Karpas-422 (cell line): ENCODE results near the gene MRPL53. TPM values are rescaled to one million over a fixed set of nuclear protein-coding genes. Genes with fewer than 3 reads are reported as not detected.

Source experiments
- DNase-seq: peaks from one replicate; pipeline ENCODE4 v3.0.0-alpha.2; 2015
- H2AFZ ChIP-seq: fragments of 200-600 bp; sonication (generic); 2 replicates; pipeline ENCODE4 v1.6.1; 2014; ENCODE audit warnings: antibody characterized with exemption, low read length, mixed read lengths
- H3K27ac ChIP-seq: fragments of 200-600 bp; sonication (generic); 2 replicates; pipeline ENCODE4 v1.5.1; 2014; ENCODE audit warnings: mild to moderate bottlenecking, low read length, moderate library complexity
- H3K27me3 ChIP-seq: fragments of 200-600 bp; sonication (generic); 2 replicates; pipeline ENCODE4 v1.6.1; 2014; ENCODE audit warnings: low read length, mixed read lengths
- H3K36me3 ChIP-seq: fragments of 200-600 bp; sonication (generic); 2 replicates; pipeline ENCODE4 v1.6.1; 2014; ENCODE audit warnings: low read length, mixed read lengths; ENCODE audit not compliant: insufficient read depth
- H3K4me1 ChIP-seq: fragments of 200-600 bp; sonication (generic); 2 replicates; pipeline ENCODE4 v1.6.1; 2014; ENCODE audit warnings: mild to moderate bottlenecking, low read length, mixed read lengths
- H3K4me2 ChIP-seq: fragments of 200-600 bp; sonication (generic); 2 replicates; pipeline ENCODE4 v1.6.1; 2014; ENCODE audit warnings: low read length, low read depth, mild to moderate bottlenecking; ENCODE audit not compliant: poor library complexity, severe bottlenecking
- H3K4me3 ChIP-seq: fragments of 200-600 bp; sonication (generic); 2 replicates; pipeline ENCODE4 v1.5.1; 2014; ENCODE audit warnings: mild to moderate bottlenecking, antibody characterized with exemption, low read length, mixed read lengths
- H3K79me2 ChIP-seq: fragments of 200-600 bp; sonication (generic); 2 replicates; pipeline ENCODE4 v1.6.1; 2014; ENCODE audit warnings: mild to moderate bottlenecking, low read length, mixed read lengths
- H3K9ac ChIP-seq: fragments of 200-600 bp; sonication (generic); 2 replicates; pipeline ENCODE4 v1.6.0; 2014; ENCODE audit warnings: low read length
- H3K9me2 ChIP-seq: fragments of 200-600 bp; sonication (generic), shearing (Covaris generic); replicated peaks from 2 replicates; pipeline ENCODE4 v1.6.0; 2014; ENCODE audit warnings: mild to moderate bottlenecking, low read length, moderate library complexity; ENCODE audit not compliant: insufficient read depth
- H3K9me3 ChIP-seq: fragments of 300-700, 200-600 bp; sonication (generic); 2 replicates; pipeline ENCODE4 v1.6.1; 2014; ENCODE audit warnings: low read length, mixed read lengths
- H4K20me1 ChIP-seq: fragments of 200-600 bp; sonication (generic); 2 replicates; pipeline ENCODE4 v1.6.1; 2014; ENCODE audit warnings: mild to moderate bottlenecking, antibody characterized with exemption, low read length, low read depth; ENCODE audit not compliant: insufficient read depth
- total RNA-seq: library from RNA; depleted of rRNA; stranded (reverse); fragments of >200 nt; shearing (Covaris generic); gene quantifications from 2 replicates; pipeline ENCODE4 v1.2.3, GENCODE V29; 2014; ENCODE audit warnings: low replicate concordance

MRPL53 gene
- total RNA-seq, 1 experiment from 2014 or later = 91.4 TPM

GRCh38 chr2:74503506-74504475, 31.3 kb upstream of the MRPL53 start:
- Histone ChIP-seq H3K79me2 (peaks cover 33% of the 10 kb centered on the region), H3K9me2 (no peaks in the 10 kb centered on the region), H3K4me2 (peak overlapping the region; percentile 89), H3K9me3 (no peaks in the 10 kb centered on the region), H3K9ac (peak overlapping the region; percentile 89), H3K4me3 (peak overlapping the region; percentile 83), H2AFZ (peak overlapping the region; percentile 61), H3K27ac (peak overlapping the region; percentile 69), H3K4me1 (peaks cover 65% of the 10 kb centered on the region), H3K27me3 (no peaks in the 10 kb centered on the region), H3K36me3 (peaks cover 9% of the 10 kb centered on the region; the same call in 1 of the 2 replicates), H4K20me1 (no peaks in the 10 kb centered on the region)
- DNase-seq = no peak

GRCh38 chr2:74502720-74503505, 30.4 kb upstream of the MRPL53 start:
- H3K27ac ChIP-seq = peak overlapping the region; percentile 65

GRCh38 chr2:74502147-74502719, 29.8 kb upstream of the MRPL53 start:
- Histone ChIP-seq H3K27ac (peak overlapping the region; percentile 65), H3K9ac (peak overlapping the region; percentile 89), H3K4me3 (peak overlapping the region; percentile 83), H3K79me2 (peaks cover 33% of the 10 kb centered on the region), H4K20me1 (no peaks in the 10 kb centered on the region), H3K4me2 (peak overlapping the region; percentile 89), H3K9me2 (no peaks in the 10 kb centered on the region), H3K9me3 (no peaks in the 10 kb centered on the region), H3K36me3 (peaks cover 9% of the 10 kb centered on the region; the same call in 1 of the 2 replicates), H3K4me1 (peaks cover 56% of the 10 kb centered on the region), H3K27me3 (no peaks in the 10 kb centered on the region), H2AFZ (peak overlapping the region; percentile 61; the same call in 1 of the 2 replicates)
- no peak for DNase-seq

More at GRCh38 chr2:74502720-74503505, 30.4 kb upstream of the MRPL53 start:
- Histone ChIP-seq H3K4me1 (peaks cover 58% of the 10 kb centered on the region), H3K9me2 (no peaks in the 10 kb centered on the region), H3K9me3 (no peaks in the 10 kb centered on the region), H3K4me2 (peak overlapping the region; percentile 89), H3K9ac (peak overlapping the region; percentile 89), H3K27me3 (no peaks in the 10 kb centered on the region), H4K20me1 (no peaks in the 10 kb centered on the region), H3K79me2 (peaks cover 33% of the 10 kb centered on the region), H3K4me3 (peak overlapping the region; percentile 83), H2AFZ (peak overlapping the region; percentile 61), H3K36me3 (peaks cover 9% of the 10 kb centered on the region; the same call in 1 of the 2 replicates)
- peak; percentile 90 for DNase-seq

- DNase-seq = peak; percentile 51
- peak overlapping the region; percentile 83; the same call in 1 of the 2 replicates for H3K4me3 ChIP-seq
- H3K4me1 ChIP-seq = peaks cover 53% of the 10 kb centered on the region
- peaks cover 27% of the 10 kb centered on the region for H3K79me2 ChIP-seq
- H3K4me2 ChIP-seq = peak overlapping the region; percentile 89
- no peaks in the 10 kb centered on the region for H4K20me1 ChIP-seq
- H3K36me3 ChIP-seq = peaks cover 9% of the 10 kb centered on the region; the same call in 1 of the 2 replicates
- H3K9me2 ChIP-seq = no peaks in the 10 kb centered on the region
- no peak overlapping the region for H2AFZ ChIP-seq
- peak overlapping the region; percentile 89 for H3K9ac ChIP-seq
- H3K27me3 ChIP-seq = no peaks in the 10 kb centered on the region
- no peak overlapping the region for H3K27ac ChIP-seq
- no peaks in the 10 kb centered on the region for H3K9me3 ChIP-seq
Measured at GRCh38 chr2:74501335-74502071, 29.0 kb upstream of the MRPL53 start.

- Histone ChIP-seq H3K9me3 (no peaks in the 10 kb centered on the region), H3K27me3 (no peaks in the 10 kb centered on the region), H3K4me3 (no peak overlapping the region), H3K79me2 (peaks cover 19% of the 10 kb centered on the region), H4K20me1 (no peaks in the 10 kb centered on the region), H2AFZ (no peak overlapping the region), H3K4me2 (no peak overlapping the region), H3K9ac (no peak overlapping the region; the same call in 1 of the 2 replicates), H3K27ac (no peak overlapping the region), H3K4me1 (peaks cover 43% of the 10 kb centered on the region), H3K36me3 (0 out of 2 replicates have a peak, but pooled peaks cover 4% of the 10 kb centered on the region), H3K9me2 (no peaks in the 10 kb centered on the region)
- DNase-seq = no peak
Measured at GRCh38 chr2:74500578-74500946, 28.1 kb upstream of the MRPL53 start.

GRCh38 chr2:74499940-74500577, 27.6 kb upstream of the MRPL53 start:
- Histone ChIP-seq H3K4me2 (no peak overlapping the region), H4K20me1 (no peaks in the 10 kb centered on the region), H3K79me2 (peaks cover 15% of the 10 kb centered on the region), H3K9ac (no peak overlapping the region), H3K9me3 (no peaks in the 10 kb centered on the region), H3K27ac (no peak overlapping the region), H3K27me3 (no peaks in the 10 kb centered on the region), H2AFZ (no peak overlapping the region), H3K4me1 (peaks cover 38% of the 10 kb centered on the region), H3K4me3 (no peak overlapping the region), H3K36me3 (no peaks in the 10 kb centered on the region), H3K9me2 (no peaks in the 10 kb centered on the region)
- DNase-seq = no peak

DNA sequence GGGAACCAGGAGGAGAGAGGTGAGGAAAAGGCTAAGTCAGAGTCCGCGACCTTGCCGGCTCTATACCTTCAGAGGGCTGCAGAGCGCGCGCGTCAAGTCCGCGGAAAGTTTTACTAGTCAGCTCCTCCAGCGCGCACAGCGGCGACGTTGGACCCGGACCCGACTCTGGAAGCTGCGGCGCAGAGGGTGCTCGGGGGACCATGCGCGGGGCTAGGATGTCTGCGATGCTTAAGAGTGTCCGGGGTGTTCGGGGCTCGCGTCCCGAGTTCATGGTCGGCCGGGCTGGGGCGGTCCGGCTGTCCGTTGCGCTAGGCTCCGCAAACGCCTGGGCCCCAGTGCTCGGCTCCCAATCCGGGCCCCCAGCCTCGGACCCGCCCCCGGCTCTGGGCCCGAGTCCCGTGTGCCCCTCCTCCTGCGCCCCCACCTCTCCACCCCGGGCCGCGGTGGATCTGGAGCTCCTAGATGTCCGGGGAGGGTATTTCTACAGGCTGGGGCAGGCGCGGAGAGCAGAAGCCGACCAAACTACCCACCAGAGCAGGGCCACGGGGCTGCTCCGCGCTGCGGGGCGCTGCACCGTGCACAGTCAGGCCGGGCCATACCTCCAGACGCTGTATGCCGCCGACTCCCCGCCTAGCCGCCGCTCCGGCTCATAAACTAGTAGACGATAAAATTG, 26.9 kb upstream of the MRPL53 start, which contains the start of gene LBX2:
LBX2 (minus strand) TSS at position 337 of the 673 bp plus-strand sequence; CDS start at position 271, 66 bp downstream.
- DNase-seq = no peak
- H2AFZ ChIP-seq = no peak within 1 kb of the TSS
- no peaks in the 10 kb centered on the region for H3K9me2 ChIP-seq
- H3K4me3 ChIP-seq = no peak within 1 kb of the TSS
- H3K4me1 ChIP-seq = peaks cover 32% of the 10 kb centered on the region
- H3K27ac ChIP-seq = no peak within 1 kb of the TSS
- H3K9me3 ChIP-seq = no peaks in the 10 kb centered on the region
- H4K20me1 ChIP-seq = no peaks in the 10 kb centered on the region
- H3K79me2 ChIP-seq = peaks cover 11% of the 10 kb centered on the region
- no peak within 1 kb of the TSS for H3K9ac ChIP-seq
- H3K36me3 ChIP-seq = no peaks in the 10 kb centered on the region
- no peak within 1 kb of the TSS for H3K4me2 ChIP-seq
- H3K27me3 ChIP-seq = no peaks in the 10 kb centered on the region
